ENCODE measurements around the gene ACTL8. TPM values are rescaled to one million over a fixed set of nuclear protein-coding genes. Genes with fewer than 3 reads are reported as not detected.

Gene ACTL8
- total RNA-seq (not detected), polyA plus RNA-seq (under 1 TPM; 0.18 to 0.80 TPM)
- long read RNA-seq, donor 1: 0 reads
- long read RNA-seq, donor 2, partial matches to known transcripts: 0 of 3 reads
- long read RNA-seq, donor 2, other reads (novel, unspliced or antisense): 0 of 3 reads
- long read RNA-seq, donor 3: 0 reads

DNA sequence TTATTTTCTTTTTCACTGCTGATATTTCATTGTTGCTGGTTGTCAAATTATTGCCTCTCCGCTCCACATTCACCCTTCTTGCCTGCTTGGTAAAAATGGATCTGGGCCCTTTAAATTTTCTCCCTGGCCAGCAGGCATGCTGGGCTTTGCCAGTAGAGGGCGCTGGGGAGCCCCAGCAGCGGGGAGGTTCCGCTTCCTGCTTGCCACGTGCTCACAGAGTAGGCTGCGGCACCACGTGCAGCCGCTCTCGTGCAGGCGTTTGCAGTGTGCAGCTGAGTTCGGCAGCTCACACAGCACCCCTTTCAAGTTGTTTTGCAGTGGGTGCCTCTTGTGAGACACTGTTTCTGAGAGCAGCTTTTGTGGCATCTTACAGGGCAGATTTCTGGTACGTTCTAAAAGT lies at the start of gene ACTL8:
Gene ACTL8 (plus strand): TSS at position 214 of the 400 bp plus-strand sequence. CDS start 67,676 bp downstream, outside the sequence.
- H3K9me3 ChIP-seq: peaks cover 0 to 7% of the 10 kb centered on the region in 2 donors
- no peak within 1 kb of the TSS for H3K4me3 ChIP-seq
- H3K27ac ChIP-seq: no peak within 1 kb of the TSS
- no peaks in the 10 kb centered on the region for H3K4me1 ChIP-seq (ENCODE audit: insufficient read depth)
- H3K36me3 ChIP-seq: no peaks in the 10 kb centered on the region
- no peak for DNase-seq
- intact Hi-C loops (cut with DNase I): no loop called here
- H3K27me3 ChIP-seq: no peaks in the 10 kb centered on the region
- 57 to 65% (median 58%) methylated on average over 12 of the region's 12 CpGs for WGBS, 3 donors
- TF ChIP-seq POLR2A (IDR thresholded peaks at IDR 0.05) (no peak), EP300 (IDR thresholded peaks at IDR 0.05) (no peak), CTCF (IDR thresholded peaks at IDR 0.05) (no peak)

DNA sequence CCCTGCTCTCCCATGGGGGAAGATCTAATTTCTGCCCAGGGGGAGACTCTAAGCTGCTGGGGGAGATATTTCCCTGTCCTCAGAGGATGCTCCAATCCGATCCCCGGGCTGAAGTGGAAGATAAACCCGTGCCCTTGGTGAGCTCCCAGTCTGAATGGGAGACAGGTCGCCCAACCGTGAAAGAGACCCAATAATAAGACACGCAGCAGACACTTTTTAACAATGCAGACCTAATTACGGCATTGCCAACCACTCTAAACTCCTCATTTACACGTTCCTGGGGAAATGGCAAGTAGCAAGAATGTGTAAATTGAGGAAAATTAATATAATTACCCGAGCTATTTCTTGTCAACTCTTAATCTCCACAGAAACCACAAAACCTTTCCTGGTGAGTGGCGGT lies 48.7 kb upstream of the ACTL8 start:
- no peak for DNase-seq
- TF ChIP-seq POLR2A (IDR thresholded peaks at IDR 0.05): no peak
- no peak for TF ChIP-seq EP300 (IDR thresholded peaks at IDR 0.05)
- TF ChIP-seq CTCF (IDR thresholded peaks at IDR 0.05): no peak
- H3K4me1 ChIP-seq (ENCODE audit: insufficient read depth): no peaks in the 10 kb centered on the region
- peaks cover 0 to 3% of the 10 kb centered on the region in 2 donors for H3K9me3 ChIP-seq
- no peaks in the 10 kb centered on the region for H3K27me3 ChIP-seq
- no peak overlapping the region for H3K4me3 ChIP-seq
- H3K27ac ChIP-seq: no peak overlapping the region
- 54 to 58% (median 55%) methylated on average over 10 of the region's 10 CpGs for WGBS, 3 donors
- H3K36me3 ChIP-seq: no peaks in the 10 kb centered on the region
- intact Hi-C loops (cut with DNase I): no loop called here

DNA sequence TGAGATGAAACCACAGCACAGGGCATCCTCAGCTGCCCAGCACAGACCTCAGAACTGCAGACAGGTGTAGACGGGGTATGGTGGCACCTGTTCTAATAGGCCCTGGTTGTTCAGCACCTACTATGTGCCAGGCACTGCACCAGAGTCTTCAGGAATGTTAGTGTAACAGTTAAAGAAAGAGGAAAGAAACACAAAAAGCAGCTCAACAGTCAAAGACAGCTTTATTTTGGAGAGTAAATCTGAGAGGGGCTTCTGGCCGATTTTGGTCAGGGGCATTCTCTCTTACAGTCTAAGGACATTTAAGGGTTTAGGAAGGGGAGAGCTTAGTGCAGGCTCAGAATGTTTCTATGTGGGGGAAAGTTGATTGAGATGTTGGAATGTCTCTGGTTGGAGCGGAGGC lies 45.2 kb upstream of the ACTL8 start:
- WGBS, 3 donors: 87 to 93% (median 90%) methylated on average over 3 of the region's 3 CpGs
- Histone ChIP-seq H3K4me1 (ENCODE audit: insufficient read depth) (no peaks in the 10 kb centered on the region), H3K27me3 (no peaks in the 10 kb centered on the region), H3K9me3 (peaks cover 0 to 3% of the 10 kb centered on the region in 2 donors), H3K36me3 (no peaks in the 10 kb centered on the region), H3K27ac (no peak overlapping the region), H3K4me3 (no peak overlapping the region)
- no peak for DNase-seq
- intact Hi-C loops (cut with DNase I): no loop called here
- TF ChIP-seq POLR2A (IDR thresholded peaks at IDR 0.05) (no peak), EP300 (IDR thresholded peaks at IDR 0.05) (no peak), CTCF (IDR thresholded peaks at IDR 0.05) (no peak)

- WGBS, 3 donors: 72 to 87% (median 83%) methylated on average over 4 of the region's 4 CpGs
- DNase-seq: no peak
- Histone ChIP-seq H3K9me3 (peaks cover 0 to 3% of the 10 kb centered on the region in 2 donors), H3K27me3 (no peaks in the 10 kb centered on the region), H3K36me3 (no peaks in the 10 kb centered on the region), H3K4me1 (ENCODE audit: insufficient read depth) (no peaks in the 10 kb centered on the region), H3K27ac (no peak overlapping the region), H3K4me3 (no peak overlapping the region)
- intact Hi-C loops (cut with DNase I): no loop called here
- TF ChIP-seq POLR2A (IDR thresholded peaks at IDR 0.05): no peak
- TF ChIP-seq EP300 (IDR thresholded peaks at IDR 0.05): no peak
- TF ChIP-seq CTCF (IDR thresholded peaks at IDR 0.05): no peak
Measured at GRCh38 chr1:17710889-17711576, 44.1 kb upstream of the ACTL8 start.

All from ovary (tissue), 10 donors.